BLaER1 (cell line): ENCODE measurements around the gene EMID1.

ENCODE experiments used
- H3K27ac ChIP-seq: shearing (Covaris generic); formaldehyde crosslinking; 2 replicates; pipeline ENCODE4 v1.8.1; 2022
- H3K27me3 ChIP-seq: shearing (Covaris generic); formaldehyde crosslinking; 2 replicates; pipeline ENCODE4 v1.8.1; 2022
- H3K36me3 ChIP-seq: shearing (Covaris generic); formaldehyde crosslinking; 2 replicates; pipeline ENCODE4 v1.8.1; 2022
- H3K4me1 ChIP-seq: shearing (Covaris generic); formaldehyde crosslinking; 2 replicates; pipeline ENCODE4 v1.8.1; 2022
- H3K4me2 ChIP-seq: shearing (Covaris generic); formaldehyde crosslinking; 2 replicates; pipeline ENCODE4 v1.8.1; 2022
- H3K4me3 ChIP-seq: shearing (Covaris generic); formaldehyde crosslinking; 2 replicates; pipeline ENCODE4 v1.8.1; 2022
- H3K9ac ChIP-seq: shearing (Covaris generic); formaldehyde crosslinking; 2 replicates; pipeline ENCODE4 v1.8.1; 2022
- H3K9me3 ChIP-seq: shearing (Covaris generic); formaldehyde crosslinking; 2 replicates; pipeline ENCODE4 v1.8.1; 2022
- H4K20me1 ChIP-seq: shearing (Covaris generic); formaldehyde crosslinking; 2 replicates; pipeline ENCODE4 v1.8.1; 2022
- Cebpa-rat ChIP-seq: shearing (Covaris generic); IDR thresholded peaks from 2 replicates; pipeline ENCODE4 v1.8.1; 2022

The EMID1 gene

GRCh38 chr22:29302681-29303465 lies 97.2 kb downstream of the EMID1 start:
- Histone ChIP-seq H3K4me1 (peaks cover 50% of the 10 kb centered on the region), H3K4me2 (peak overlapping the region; percentile 100), H3K27me3 (peaks cover 23% of the 10 kb centered on the region), H3K36me3 (peaks cover 40% of the 10 kb centered on the region), H3K4me3 (no peak overlapping the region), H3K27ac (peak overlapping the region; percentile 15; the same call in 1 of the 2 replicates), H4K20me1 (peaks cover 63% of the 10 kb centered on the region), H3K9ac (no peak overlapping the region), H3K9me3 (no peaks in the 10 kb centered on the region)
- TF ChIP-seq Cebpa-rat: no peak

GRCh38 chr22:29305836-29306174 lies 100.1 kb downstream of the EMID1 start:
- H3K4me3 ChIP-seq: peak overlapping the region; percentile 73; the same call in 1 of the 2 replicates
- peaks cover 75% of the 10 kb centered on the region for H3K4me1 ChIP-seq
- H3K4me2 ChIP-seq: peak overlapping the region; percentile 100
- H3K36me3 ChIP-seq: peaks cover 10% of the 10 kb centered on the region
- H3K9me3 ChIP-seq: no peaks in the 10 kb centered on the region
- H4K20me1 ChIP-seq: peaks cover 49% of the 10 kb centered on the region
- H3K27ac ChIP-seq: no peak overlapping the region
- H3K27me3 ChIP-seq: peaks cover 39% of the 10 kb centered on the region
- TF ChIP-seq Cebpa-rat: no peak
- H3K9ac ChIP-seq: no peak overlapping the region

- Histone ChIP-seq H4K20me1 (peaks cover 44% of the 10 kb centered on the region), H3K27me3 (peaks cover 39% of the 10 kb centered on the region), H3K4me1 (peaks cover 80% of the 10 kb centered on the region), H3K36me3 (peaks cover 6% of the 10 kb centered on the region; the same call in 1 of the 2 replicates), H3K4me2 (peak within 1 kb of the TSS; percentile 100), H3K9me3 (no peaks in the 10 kb centered on the region), H3K27ac (peak within 1 kb of the TSS; percentile 46; the same call in 1 of the 2 replicates), H3K4me3 (peak within 1 kb of the TSS; percentile 73), H3K9ac (peak within 1 kb of the TSS; percentile 71)
- no peak for TF ChIP-seq Cebpa-rat
Observed at GRCh38 chr22:29306175-29306834, 100.6 kb downstream of the EMID1 start, which contains the start of gene GAS2L1. GAS2L1 (plus strand) TSS chr22:29306650; CDS start chr22:29308106, 1,456 bp downstream.

- peaks cover 80% of the 10 kb centered on the region for H3K4me1 ChIP-seq
- H3K36me3 ChIP-seq: no peaks in the 10 kb centered on the region
- peaks cover 37% of the 10 kb centered on the region for H4K20me1 ChIP-seq
- TF ChIP-seq Cebpa-rat: no peak
- H3K4me3 ChIP-seq: peak overlapping the region; percentile 73
- peaks cover 42% of the 10 kb centered on the region for H3K27me3 ChIP-seq
- H3K9ac ChIP-seq: peak overlapping the region; percentile 71
- H3K4me2 ChIP-seq: peak overlapping the region; percentile 100
- H3K9me3 ChIP-seq: no peaks in the 10 kb centered on the region
- peak overlapping the region; percentile 46; the same call in 1 of the 2 replicates for H3K27ac ChIP-seq
Observed at GRCh38 chr22:29306835-29307595, 101.3 kb downstream of the EMID1 start.

- peak overlapping the region; percentile 100 for H3K4me2 ChIP-seq
- peaks cover 73% of the 10 kb centered on the region for H3K4me1 ChIP-seq
- H4K20me1 ChIP-seq: peaks cover 31% of the 10 kb centered on the region
- TF ChIP-seq Cebpa-rat: no peak
- H3K27me3 ChIP-seq: peaks cover 49% of the 10 kb centered on the region
- H3K9ac ChIP-seq: no peak overlapping the region
- no peaks in the 10 kb centered on the region for H3K9me3 ChIP-seq
- no peaks in the 10 kb centered on the region for H3K36me3 ChIP-seq
- no peak overlapping the region for H3K27ac ChIP-seq
- no peak overlapping the region; the same call in 1 of the 2 replicates for H3K4me3 ChIP-seq
Observed at GRCh38 chr22:29307596-29308147, 102.0 kb downstream of the EMID1 start.

- peaks cover 55% of the 10 kb centered on the region for H3K27me3 ChIP-seq
- peak overlapping the region; percentile 71 for H3K4me2 ChIP-seq
- no peak overlapping the region for H3K4me3 ChIP-seq
- no peak overlapping the region for H3K9ac ChIP-seq
- no peaks in the 10 kb centered on the region for H3K36me3 ChIP-seq
- no peak overlapping the region for H3K27ac ChIP-seq
- H4K20me1 ChIP-seq: peaks cover 30% of the 10 kb centered on the region
- H3K9me3 ChIP-seq: no peaks in the 10 kb centered on the region
- TF ChIP-seq Cebpa-rat: no peak
- peaks cover 67% of the 10 kb centered on the region for H3K4me1 ChIP-seq
Observed at GRCh38 chr22:29308148-29308790, 102.6 kb downstream of the EMID1 start.

- H3K9me3 ChIP-seq: no peaks in the 10 kb centered on the region
- H4K20me1 ChIP-seq: peaks cover 34% of the 10 kb centered on the region
- peak overlapping the region; percentile 71 for H3K4me2 ChIP-seq
- no peaks in the 10 kb centered on the region for H3K36me3 ChIP-seq
- no peak for TF ChIP-seq Cebpa-rat
- H3K4me3 ChIP-seq: no peak overlapping the region
- H3K27me3 ChIP-seq: peaks cover 60% of the 10 kb centered on the region
- no peak overlapping the region for H3K27ac ChIP-seq
- H3K4me1 ChIP-seq: peaks cover 61% of the 10 kb centered on the region
- H3K9ac ChIP-seq: no peak overlapping the region
Observed at GRCh38 chr22:29308791-29309262, 103.1 kb downstream of the EMID1 start.
